PC-9 (cell line): Measurements from ENCODE around the gene ABCF3.

Experiments used
- EZH2 ChIP-seq: fragments of 200-600 bp; sonication (generic); IDR thresholded peaks from 2 replicates; pipeline ENCODE4 v1.8.0; 2017; ENCODE audit warnings: antibody characterized with exemption, low read depth
- TF ChIP-seq, protein P1 (sequence below): fragments of 200-600 bp; sonication (generic); conservative IDR thresholded peaks from 2 replicates; pipeline ENCODE4 v1.6.1; 2017; ENCODE audit warnings: mixed run types, antibody characterized with exemption, mild to moderate bottlenecking, moderate library complexity

DNA sequence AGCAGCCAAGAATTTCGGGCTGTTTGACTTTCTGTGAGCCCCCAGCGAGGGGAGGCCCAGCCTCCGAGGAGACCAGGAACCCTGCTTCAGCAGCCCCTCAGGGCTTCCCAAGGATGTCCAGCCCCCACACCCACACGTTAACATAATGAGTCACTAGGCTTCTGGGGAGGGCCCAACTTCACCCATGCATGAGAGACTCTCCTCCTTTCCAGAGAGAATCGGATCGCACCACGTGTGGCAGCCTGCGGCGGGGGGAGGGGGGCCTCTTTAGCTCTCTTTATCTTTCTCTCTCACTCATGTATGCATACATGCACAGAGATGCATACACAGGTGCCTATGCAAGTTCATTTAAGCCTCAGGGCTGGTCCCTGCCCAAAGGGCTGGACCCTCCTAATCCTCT is 14.4 kb upstream of the ABCF3 start:
- TF ChIP-seq, protein P1, sequence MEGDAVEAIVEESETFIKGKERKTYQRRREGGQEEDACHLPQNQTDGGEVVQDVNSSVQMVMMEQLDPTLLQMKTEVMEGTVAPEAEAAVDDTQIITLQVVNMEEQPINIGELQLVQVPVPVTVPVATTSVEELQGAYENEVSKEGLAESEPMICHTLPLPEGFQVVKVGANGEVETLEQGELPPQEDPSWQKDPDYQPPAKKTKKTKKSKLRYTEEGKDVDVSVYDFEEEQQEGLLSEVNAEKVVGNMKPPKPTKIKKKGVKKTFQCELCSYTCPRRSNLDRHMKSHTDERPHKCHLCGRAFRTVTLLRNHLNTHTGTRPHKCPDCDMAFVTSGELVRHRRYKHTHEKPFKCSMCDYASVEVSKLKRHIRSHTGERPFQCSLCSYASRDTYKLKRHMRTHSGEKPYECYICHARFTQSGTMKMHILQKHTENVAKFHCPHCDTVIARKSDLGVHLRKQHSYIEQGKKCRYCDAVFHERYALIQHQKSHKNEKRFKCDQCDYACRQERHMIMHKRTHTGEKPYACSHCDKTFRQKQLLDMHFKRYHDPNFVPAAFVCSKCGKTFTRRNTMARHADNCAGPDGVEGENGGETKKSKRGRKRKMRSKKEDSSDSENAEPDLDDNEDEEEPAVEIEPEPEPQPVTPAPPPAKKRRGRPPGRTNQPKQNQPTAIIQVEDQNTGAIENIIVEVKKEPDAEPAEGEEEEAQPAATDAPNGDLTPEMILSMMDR: no peak
- no peak for TF ChIP-seq EZH2
